Activated naive CD4-positive, alpha-beta T cell treated with anti-CD3 and anti-CD28 coated beads, Interleukin-2, amount 50 U/mL, for 24 hours (primary cell): ENCODE measurements around the gene CTBP2.

ENCODE experiments used
- H3K27ac Mint-ChIP-seq: one replicate; pipeline ENCODE4 v1.8.0; 2021; ENCODE audit warnings: mild to moderate bottlenecking, mixed read lengths
- H3K27me3 Mint-ChIP-seq: one replicate; pipeline ENCODE4 v1.8.0; 2021; ENCODE audit warnings: mixed read lengths
- H3K36me3 Mint-ChIP-seq: one replicate; pipeline ENCODE4 v1.8.0; 2021; ENCODE audit warnings: mixed read lengths
- H3K4me1 Mint-ChIP-seq: one replicate; pipeline ENCODE4 v1.8.0; 2021; ENCODE audit warnings: mixed read lengths
- H3K4me3 Mint-ChIP-seq: one replicate; pipeline ENCODE4 v1.8.0; 2021; ENCODE audit warnings: mild to moderate bottlenecking, mixed read lengths
- H3K9me3 Mint-ChIP-seq: one replicate; pipeline ENCODE4 v1.8.0; 2021; ENCODE audit warnings: mixed read lengths

Gene CTBP2

DNA sequence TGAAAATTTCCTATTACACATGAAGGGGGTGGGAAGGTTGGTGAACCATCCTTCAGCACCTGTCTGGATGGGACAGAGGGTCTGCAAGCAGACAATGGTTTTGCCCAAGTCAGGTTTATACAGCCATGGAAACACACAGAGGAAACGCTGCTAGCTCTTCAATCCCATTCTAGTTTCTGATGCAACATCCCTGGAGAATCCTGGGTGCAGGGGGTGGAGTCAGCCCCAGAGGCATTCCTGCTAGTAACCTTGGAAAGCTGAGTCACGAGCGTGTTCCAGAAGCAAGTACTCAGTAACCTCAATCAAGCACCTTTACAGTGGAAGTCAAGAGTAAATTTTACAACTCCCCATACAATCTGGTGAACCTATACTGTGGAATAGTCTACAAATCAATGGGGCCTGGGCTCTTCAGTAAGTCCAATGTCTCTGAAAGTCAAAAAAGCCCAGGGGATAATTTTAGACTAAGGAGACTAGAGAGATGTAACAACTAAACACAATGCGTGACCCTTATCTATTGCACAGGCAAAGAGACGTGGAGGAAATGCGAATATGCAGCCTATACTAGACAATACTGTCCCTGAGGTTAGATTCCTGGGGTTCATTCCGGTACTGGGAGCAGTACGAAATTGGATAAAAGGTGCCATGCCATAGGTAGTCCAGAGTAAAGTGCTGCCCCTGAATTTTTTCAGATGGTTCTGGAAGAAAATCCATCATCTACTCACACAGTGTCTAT is 123.1 kb downstream of the CTBP2 start:
- no peak overlapping the region for H3K4me3 Mint-ChIP-seq
- H3K9me3 Mint-ChIP-seq = no peaks in the 10 kb centered on the region
- H3K27ac Mint-ChIP-seq = no peak overlapping the region
- no peaks in the 10 kb centered on the region for H3K4me1 Mint-ChIP-seq
- no peaks in the 10 kb centered on the region for H3K36me3 Mint-ChIP-seq
- H3K27me3 Mint-ChIP-seq = no peaks in the 10 kb centered on the region

DNA sequence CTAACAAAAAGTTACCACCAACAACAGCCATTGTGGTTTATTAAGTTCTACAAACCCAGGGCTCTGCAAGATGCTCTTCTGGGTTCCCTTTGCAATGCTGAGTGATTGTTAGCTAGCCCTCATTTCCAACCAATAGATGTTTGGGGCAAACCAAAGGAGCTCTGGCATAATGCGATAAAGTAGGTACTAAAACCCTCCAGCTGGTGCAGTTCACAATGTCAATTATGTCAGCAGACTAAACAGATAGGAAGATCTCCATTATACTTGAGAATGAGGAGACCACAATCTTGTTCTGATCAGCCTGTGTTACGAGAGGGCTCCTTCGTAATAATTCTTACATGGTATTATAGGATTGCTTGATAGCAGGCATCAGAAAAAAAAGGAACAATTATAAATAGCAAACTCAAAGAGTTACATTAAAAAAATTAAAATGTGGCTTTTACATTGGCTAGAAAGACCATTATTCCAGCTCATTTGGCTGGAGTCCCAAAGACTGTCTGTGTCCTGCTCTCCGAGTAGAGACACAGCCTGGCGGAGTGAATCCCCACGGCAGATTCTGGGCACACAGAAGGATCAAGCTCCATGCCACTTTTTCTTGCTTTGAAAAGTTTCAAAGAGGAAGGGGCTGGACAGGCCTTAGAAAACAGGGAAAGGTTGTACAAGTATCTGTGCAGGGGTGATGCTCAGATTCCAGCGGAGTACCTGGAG is 124.6 kb downstream of the CTBP2 start:
- no peaks in the 10 kb centered on the region for H3K36me3 Mint-ChIP-seq
- no peaks in the 10 kb centered on the region for H3K9me3 Mint-ChIP-seq
- no peak overlapping the region for H3K27ac Mint-ChIP-seq
- peaks cover 1% of the 10 kb centered on the region for H3K27me3 Mint-ChIP-seq
- H3K4me3 Mint-ChIP-seq = no peak overlapping the region
- no peaks in the 10 kb centered on the region for H3K4me1 Mint-ChIP-seq

DNA sequence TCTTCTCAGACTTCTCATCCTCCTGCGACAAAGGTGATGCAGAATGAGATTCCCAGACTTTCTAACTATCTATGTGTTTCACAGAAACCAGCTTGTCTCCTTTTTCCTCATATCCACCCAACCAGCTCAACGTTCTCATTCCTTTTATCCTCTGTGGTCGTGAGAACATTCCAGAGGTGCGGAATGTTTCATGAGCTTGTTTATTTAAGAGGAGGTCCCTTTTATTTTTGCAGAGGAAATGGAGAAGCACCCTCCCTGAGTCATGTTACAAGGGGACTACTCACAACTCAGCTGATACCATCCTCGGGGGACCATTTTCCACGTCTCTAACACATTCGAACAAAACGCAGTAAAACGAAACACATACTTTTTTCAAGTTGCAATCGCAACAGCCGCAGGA is 125.2 kb downstream of the CTBP2 start:
- Mint-ChIP-seq H3K4me3 (no peak overlapping the region), H3K4me1 (no peaks in the 10 kb centered on the region), H3K36me3 (no peaks in the 10 kb centered on the region), H3K27me3 (peaks cover 1% of the 10 kb centered on the region), H3K27ac (no peak overlapping the region), H3K9me3 (no peaks in the 10 kb centered on the region)

DNA sequence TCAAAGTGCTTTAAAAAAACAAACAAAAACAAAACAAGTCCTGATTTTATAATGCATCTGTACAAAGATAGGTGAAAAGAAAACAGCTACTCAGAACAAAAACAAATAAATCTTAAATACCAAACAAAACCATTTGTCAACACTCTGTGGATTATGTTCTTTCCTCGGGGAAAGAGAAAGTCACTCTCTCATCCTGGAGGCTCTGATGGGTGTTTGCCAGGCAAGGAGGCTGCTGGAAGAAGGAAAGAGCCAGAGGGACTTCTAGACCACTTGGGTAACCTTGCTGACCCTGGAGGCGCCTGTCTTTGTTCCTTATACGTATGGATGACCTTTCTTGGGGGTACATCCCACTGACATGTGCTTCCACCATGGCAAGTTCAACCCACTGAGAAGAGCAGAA is 125.7 kb downstream of the CTBP2 start:
- H3K36me3 Mint-ChIP-seq = no peaks in the 10 kb centered on the region
- no peak overlapping the region for H3K27ac Mint-ChIP-seq
- no peak overlapping the region for H3K4me3 Mint-ChIP-seq
- no peaks in the 10 kb centered on the region for H3K9me3 Mint-ChIP-seq
- H3K4me1 Mint-ChIP-seq = no peaks in the 10 kb centered on the region
- H3K27me3 Mint-ChIP-seq = peaks cover 1% of the 10 kb centered on the region

DNA sequence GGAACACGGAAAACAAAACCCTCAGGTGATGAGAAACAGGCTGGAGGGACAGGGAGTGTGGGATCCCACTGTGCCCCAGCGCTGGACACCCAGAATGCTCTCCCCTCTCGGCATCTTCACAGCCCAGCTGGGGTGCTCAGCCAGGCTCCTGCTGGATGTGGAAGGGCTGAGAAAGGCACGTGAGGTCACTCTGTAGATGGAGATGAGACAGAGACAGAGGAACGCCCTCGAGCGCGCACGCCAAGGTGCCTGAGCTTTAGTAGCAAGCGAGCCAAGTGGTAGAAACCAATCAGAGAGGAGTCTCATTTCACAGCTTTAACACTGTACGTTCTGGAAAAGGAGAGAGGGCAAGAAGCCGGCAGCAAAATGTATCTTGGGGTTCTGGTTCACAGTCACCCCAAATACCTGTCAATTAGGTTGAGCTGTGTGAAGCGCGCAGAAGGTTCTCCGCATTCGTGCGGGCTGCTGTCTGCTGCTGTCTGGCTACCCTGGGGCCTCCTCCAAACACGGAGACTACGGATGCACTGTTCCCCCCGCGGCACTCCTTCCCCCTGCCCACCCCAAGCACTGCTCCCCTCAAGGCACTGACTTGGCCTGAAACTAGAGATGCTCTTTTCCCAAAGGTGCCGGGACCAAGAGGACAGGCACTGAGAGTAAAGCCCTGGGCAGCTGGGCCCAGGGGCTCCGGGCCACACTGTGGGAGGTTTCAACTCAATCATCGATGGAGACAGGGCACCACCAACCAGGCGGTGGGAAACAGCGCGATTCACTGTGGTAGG is 127.0 kb downstream of the CTBP2 start:
- H3K27ac Mint-ChIP-seq = no peak overlapping the region
- H3K36me3 Mint-ChIP-seq = no peaks in the 10 kb centered on the region
- peaks cover 1% of the 10 kb centered on the region for H3K27me3 Mint-ChIP-seq
- H3K4me3 Mint-ChIP-seq = no peak overlapping the region
- no peaks in the 10 kb centered on the region for H3K4me1 Mint-ChIP-seq
- no peaks in the 10 kb centered on the region for H3K9me3 Mint-ChIP-seq

DNA sequence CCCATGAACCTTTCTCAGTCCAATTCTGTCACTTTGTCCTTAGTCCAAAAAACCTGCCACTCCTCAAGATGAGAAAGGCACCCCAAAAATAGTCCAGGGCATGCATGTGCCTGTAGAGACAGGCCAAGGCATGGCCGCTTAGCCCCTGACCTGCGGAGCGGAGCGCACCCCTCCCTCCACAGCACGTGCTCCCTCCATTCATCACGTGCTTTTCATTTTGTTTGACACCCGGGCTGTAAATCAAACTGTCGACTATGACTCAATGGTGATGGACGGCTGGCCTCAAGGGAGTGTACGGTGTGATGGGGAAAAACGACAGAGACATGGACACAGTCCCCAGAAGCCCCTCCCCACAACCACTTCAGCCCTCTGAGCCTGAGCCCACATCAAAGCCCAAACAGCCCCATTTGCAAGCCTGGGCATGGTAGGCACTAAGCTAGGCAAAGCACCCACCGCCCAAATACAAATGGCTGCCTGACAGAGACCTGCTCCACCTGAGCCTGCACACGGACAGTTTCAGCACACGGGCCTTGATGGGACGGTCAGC is 127.8 kb downstream of the CTBP2 start:
- no peaks in the 10 kb centered on the region for H3K9me3 Mint-ChIP-seq
- H3K27me3 Mint-ChIP-seq = peaks cover 1% of the 10 kb centered on the region
- H3K4me1 Mint-ChIP-seq = no peaks in the 10 kb centered on the region
- no peaks in the 10 kb centered on the region for H3K36me3 Mint-ChIP-seq
- H3K4me3 Mint-ChIP-seq = no peak overlapping the region
- H3K27ac Mint-ChIP-seq = no peak overlapping the region

DNA sequence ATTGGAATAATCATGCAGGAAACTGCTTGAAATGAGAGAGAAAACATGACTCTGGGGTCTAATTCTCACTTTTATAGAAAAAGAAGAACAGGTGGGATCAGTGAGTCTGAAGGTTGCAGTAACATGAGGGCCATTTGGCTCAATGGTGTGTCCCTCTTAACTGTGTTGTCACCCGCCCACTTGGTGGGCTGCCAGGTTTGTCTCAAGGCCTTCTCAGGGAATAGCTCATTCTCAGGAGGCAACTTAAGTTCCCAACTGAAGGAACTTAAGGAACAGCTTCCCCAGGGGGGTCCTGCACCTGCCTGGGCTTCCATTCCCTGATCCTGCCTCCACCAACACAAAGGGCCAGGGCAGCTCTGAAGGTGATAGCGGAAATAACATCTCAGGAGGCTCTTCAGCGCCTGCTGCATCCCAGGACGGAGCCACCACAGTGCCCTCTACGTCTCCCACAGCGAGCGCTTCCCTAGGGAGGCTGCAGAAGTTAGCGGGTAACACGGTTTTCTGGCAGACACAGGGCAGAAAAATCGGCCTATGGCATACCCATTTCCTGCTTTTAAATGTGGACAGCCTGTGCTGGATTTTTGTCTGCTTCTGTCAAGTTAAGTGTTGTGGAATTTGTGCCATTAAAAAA is 129.7 kb downstream of the CTBP2 start:
- no peaks in the 10 kb centered on the region for H3K4me1 Mint-ChIP-seq
- H3K36me3 Mint-ChIP-seq = no peaks in the 10 kb centered on the region
- H3K9me3 Mint-ChIP-seq = no peaks in the 10 kb centered on the region
- no peak overlapping the region for H3K27ac Mint-ChIP-seq
- peaks cover 1% of the 10 kb centered on the region for H3K27me3 Mint-ChIP-seq
- no peak overlapping the region for H3K4me3 Mint-ChIP-seq

DNA sequence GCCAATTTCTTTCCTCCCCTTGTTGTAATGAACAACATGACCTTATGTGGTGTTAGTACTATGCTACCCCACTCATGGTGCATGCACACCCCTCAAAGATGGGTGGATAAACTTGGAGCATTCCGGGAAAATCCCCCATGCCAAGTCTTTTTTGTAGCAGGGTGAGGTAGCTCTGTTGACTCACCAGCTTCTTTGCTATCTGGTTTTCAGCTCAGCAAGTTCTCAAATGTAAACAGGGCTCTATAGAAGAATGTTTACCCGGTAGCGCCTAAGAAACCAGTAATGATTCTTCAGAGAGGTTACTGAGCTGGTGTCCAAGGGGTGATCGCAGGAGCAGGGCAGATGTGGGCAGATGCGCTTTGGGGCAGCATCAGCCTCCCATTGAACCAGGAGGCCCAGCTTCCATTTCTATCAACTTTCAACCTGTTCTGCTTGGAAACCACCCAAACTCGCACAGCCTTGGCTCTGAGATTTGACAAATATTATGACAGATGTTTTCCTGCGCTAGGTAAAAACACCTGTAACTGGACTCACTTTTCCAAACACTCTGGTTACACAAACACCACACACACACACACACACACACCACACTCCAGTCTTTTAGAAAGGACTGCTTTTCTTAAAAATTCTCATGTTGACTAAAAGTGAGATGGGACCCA is 130.7 kb downstream of the CTBP2 start:
- Mint-ChIP-seq H3K9me3 (no peaks in the 10 kb centered on the region), H3K4me3 (no peak overlapping the region), H3K27me3 (peaks cover 1% of the 10 kb centered on the region), H3K36me3 (no peaks in the 10 kb centered on the region), H3K27ac (no peak overlapping the region), H3K4me1 (no peaks in the 10 kb centered on the region)

DNA sequence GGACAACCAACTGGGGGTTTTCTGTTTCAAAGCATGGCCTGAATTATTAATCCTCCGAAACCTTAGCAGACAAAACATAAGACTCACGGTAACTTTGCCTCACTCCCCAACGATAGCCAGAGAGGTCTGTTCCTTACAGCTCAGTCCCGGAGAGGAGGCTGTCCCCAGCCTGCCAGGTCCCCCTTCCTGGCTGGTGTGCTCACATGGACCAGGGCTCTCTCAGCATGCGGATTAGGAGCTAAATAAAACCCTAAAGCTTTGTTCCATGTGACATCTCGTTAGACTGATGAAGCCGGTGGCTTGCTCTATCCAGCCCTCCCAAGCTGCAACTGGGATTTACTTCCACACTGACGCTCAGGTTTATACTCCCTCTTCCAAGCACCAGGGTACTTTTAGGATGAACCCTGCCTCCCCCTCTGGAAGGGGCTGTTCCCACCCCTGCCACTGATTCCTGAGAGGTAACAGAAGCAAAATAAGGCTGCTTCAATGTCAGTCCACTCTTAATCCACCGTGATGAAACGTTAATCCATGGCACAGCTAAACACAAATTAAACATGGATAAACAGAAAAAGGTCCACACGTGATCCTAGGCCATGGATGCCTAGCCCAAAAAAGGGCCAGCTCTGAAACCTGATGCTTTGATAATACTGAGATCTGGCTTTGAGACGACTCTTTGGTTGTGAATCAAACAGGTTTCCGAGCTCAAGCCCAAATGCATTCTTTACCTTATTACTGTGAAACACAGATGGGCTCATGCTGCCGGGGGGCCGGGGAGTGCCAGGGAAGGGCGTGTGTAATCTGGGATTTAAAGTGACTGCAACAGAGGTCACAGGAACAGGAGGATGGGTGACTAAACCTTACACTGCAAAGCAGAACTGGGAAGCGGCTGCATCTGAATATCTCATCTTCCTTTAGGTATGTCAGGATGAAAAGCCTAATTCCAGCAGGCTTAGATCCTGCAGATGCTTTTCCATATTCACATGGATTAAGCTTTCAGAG is 132.2 kb downstream of the CTBP2 start:
- H3K36me3 Mint-ChIP-seq = no peaks in the 10 kb centered on the region
- no peaks in the 10 kb centered on the region for H3K9me3 Mint-ChIP-seq
- H3K4me1 Mint-ChIP-seq = no peaks in the 10 kb centered on the region
- no peak overlapping the region for H3K27ac Mint-ChIP-seq
- no peak overlapping the region for H3K4me3 Mint-ChIP-seq
- H3K27me3 Mint-ChIP-seq = peaks cover 1% of the 10 kb centered on the region

DNA sequence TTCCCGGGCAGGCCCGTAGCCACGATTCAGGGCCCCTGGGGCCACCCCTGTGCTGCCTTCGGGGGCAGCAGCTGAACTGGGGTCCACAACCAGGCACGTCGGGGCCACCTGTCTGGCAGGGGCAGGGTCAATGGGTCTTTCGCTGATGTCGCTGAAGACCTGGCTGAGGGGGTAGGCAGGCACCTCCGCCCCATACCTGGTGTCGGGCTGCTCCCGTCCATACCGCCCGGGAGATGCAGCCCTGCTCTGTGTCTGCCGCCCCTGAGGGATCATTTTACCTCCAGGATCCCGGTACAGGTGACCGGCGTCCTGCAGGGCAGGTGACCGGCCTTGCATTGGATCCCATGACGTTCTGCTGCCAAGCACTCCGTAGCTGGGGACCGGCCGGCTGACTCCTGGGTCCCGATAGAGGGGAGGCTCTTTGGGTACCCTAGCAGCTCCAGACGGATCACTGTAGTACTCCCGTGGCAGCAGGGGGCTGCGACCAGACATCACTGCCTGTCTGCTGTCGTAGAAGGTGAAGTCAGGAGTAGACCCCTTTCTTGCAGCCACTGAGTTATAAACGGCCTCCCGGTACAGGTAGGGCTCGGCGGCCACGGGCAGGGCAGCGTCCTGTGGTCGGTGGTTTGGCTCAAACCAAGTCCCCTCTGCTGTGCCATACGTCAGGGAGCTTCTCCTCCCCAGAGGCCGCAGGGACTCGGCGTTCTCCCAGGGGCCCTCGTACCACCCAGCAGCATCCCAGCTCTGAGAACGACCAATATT is 133.2 kb downstream of the CTBP2 start:
- Mint-ChIP-seq H3K36me3 (no peaks in the 10 kb centered on the region), H3K27ac (no peak overlapping the region), H3K9me3 (no peaks in the 10 kb centered on the region), H3K4me3 (no peak overlapping the region), H3K4me1 (no peaks in the 10 kb centered on the region), H3K27me3 (peaks cover under 1% of the 10 kb centered on the region)

DNA sequence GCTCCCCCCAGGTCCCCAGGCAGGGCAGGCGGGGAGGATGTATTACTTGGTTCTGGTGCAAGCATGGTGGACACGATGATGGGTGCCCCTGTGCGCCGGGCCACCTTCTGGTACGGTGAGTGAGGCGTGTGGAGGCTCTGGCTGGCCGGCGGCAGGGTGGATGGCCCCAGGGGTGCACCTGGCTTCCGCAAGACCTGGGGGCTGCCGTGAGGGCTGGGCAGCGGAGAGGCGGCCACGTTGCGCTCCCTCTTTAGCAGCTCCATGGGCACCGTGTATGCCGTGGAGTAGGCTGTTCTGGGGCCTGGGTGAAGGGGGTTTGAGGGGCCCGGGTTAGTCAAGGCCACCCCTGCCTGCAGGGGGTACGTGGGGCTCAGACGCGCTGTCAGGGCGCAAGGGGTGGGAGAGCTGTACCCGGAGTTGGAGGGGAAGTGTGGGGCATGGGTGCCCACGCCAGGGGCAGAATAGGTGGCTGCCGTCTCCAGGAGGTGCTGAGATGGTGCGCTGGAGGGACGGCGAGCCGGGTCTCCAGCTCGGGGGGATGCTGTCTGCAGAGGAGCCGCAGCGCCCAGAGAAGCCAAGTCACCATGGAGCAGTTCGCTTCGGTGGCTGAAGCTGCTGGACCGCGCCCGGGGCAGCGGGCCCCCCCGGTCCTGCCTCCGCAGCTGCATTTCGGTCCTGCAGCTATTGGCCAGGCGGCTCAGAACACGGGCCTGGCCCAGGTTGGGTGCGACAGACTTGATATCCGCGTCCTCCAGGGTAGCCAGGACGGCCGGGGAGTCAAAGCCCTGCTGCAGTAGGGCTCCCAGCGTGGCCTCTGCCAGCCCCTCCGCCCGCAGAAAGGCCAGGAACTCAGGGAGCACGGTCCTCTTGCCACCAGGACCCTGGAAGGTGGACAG is 134.1 kb downstream of the CTBP2 start:
- no peak overlapping the region for H3K27ac Mint-ChIP-seq
- H3K9me3 Mint-ChIP-seq = no peaks in the 10 kb centered on the region
- H3K4me3 Mint-ChIP-seq = no peak overlapping the region
- H3K4me1 Mint-ChIP-seq = no peaks in the 10 kb centered on the region
- no peaks in the 10 kb centered on the region for H3K36me3 Mint-ChIP-seq
- H3K27me3 Mint-ChIP-seq = no peaks in the 10 kb centered on the region

DNA sequence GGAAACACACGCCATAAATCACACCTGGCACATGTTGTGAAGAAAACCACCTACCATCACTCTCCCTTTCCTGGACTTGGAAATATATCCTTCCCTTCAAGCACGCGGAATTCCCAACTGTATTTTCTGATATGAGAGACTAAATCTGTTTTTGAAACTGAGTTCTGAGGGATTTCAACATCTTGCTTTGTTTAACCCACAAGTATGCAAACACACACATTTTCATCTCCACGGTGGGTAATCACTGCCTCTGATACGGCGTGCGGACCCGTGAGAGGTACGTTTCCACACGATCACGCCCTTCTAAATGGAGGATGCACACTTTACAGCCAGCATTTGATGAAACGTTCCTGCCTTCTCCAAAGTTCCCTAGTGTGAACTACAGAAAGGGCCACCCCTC is 135.0 kb downstream of the CTBP2 start:
- H3K4me3 Mint-ChIP-seq = no peak overlapping the region
- H3K27me3 Mint-ChIP-seq = no peaks in the 10 kb centered on the region
- no peaks in the 10 kb centered on the region for H3K9me3 Mint-ChIP-seq
- no peaks in the 10 kb centered on the region for H3K36me3 Mint-ChIP-seq
- no peaks in the 10 kb centered on the region for H3K4me1 Mint-ChIP-seq
- H3K27ac Mint-ChIP-seq = no peak overlapping the region
